Neural crest cell (in vitro differentiated cells): ENCODE results near the gene SLC6A7. TPM values are rescaled to one million over a fixed set of nuclear protein-coding genes. Genes with fewer than 3 reads are reported as not detected.

Source experiments
- DNase-seq: peaks from one replicate; pipeline ENCODE4 v3.0.0; 2021; ENCODE audit warnings: low read depth, mixed read lengths, low spot score
- H3K27ac Mint-ChIP-seq: one replicate; pipeline ENCODE4 v1.8.0; 2021; ENCODE audit warnings: mild to moderate bottlenecking, mixed read lengths; ENCODE audit not compliant: unreplicated experiment
- H3K27me3 Mint-ChIP-seq: 2 replicates; pipeline ENCODE4 v1.8.0; 2021; ENCODE audit warnings: low read depth, mild to moderate bottlenecking, mixed read lengths
- H3K36me3 Mint-ChIP-seq: 2 replicates; pipeline ENCODE4 v1.8.0; 2021; ENCODE audit warnings: low read depth, mild to moderate bottlenecking, mixed read lengths
- H3K4me1 Mint-ChIP-seq: 2 replicates; pipeline ENCODE4 v1.8.0; 2021; ENCODE audit warnings: mixed read lengths
- H3K4me3 Mint-ChIP-seq: one replicate; pipeline ENCODE4 v1.8.0; 2021; ENCODE audit warnings: mild to moderate bottlenecking, mixed read lengths
- H3K9me3 Mint-ChIP-seq: 2 replicates; pipeline ENCODE4 v1.8.0; 2021; ENCODE audit warnings: mixed read lengths
- CTCF ChIP-seq: fragments of 200-600 bp; sonication (generic); conservative IDR thresholded peaks from 2 replicates; pipeline ENCODE4 v1.5.0; 2021; ENCODE audit warnings: antibody characterized with exemption, mild to moderate bottlenecking
- total RNA-seq: library from RNA; stranded (reverse); gene quantifications from 2 replicates; pipeline ENCODE4 v1.2.1, GENCODE V29; 2021

SLC6A7 gene
- total RNA-seq, 1 donor from 2014 or later = not detected

- Mint-ChIP-seq H3K4me1 (peaks cover 80% of the 10 kb centered on the region), H3K36me3 (no peaks in the 10 kb centered on the region), H3K27ac (peak overlapping the region; percentile 67), H3K4me3 (no peak overlapping the region), H3K27me3 (no peaks in the 10 kb centered on the region), H3K9me3 (no peaks in the 10 kb centered on the region)
- no peak for DNase-seq
- TF ChIP-seq CTCF = no peak
Observed at GRCh38 chr5:150143350-150144245, 46.3 kb upstream of the SLC6A7 start.

DNA sequence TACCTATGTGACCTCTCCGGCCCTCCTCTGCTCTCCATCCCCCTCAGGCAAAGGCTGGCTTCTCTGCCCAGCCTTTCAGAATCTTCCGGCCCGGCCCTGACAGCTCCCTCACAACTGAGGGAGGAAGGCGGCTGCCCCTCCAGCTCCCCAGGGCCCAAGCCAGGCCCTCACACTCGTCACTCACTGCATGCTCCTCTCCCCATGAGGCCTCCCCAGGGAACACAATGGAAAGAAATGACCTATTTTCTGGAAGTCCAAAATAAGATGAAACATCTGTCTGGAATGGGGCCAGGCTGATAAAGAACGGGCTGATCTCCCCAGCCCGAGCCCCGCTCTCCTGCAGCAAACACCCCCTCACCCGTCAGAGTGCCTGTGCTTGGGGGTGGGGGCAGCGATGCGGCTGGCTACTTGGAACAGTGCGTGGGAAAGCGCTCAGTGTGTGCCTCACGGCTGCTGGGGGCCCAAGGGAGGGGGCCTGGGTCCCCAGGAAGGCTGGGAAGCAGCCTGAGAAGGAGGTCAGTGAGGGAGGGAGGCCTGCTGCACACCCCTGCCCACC lies 45.5 kb upstream of the SLC6A7 start:
- Mint-ChIP-seq H3K4me3 (no peak overlapping the region), H3K4me1 (peaks cover 73% of the 10 kb centered on the region), H3K27ac (peak overlapping the region; percentile 67), H3K9me3 (no peaks in the 10 kb centered on the region), H3K27me3 (no peaks in the 10 kb centered on the region), H3K36me3 (no peaks in the 10 kb centered on the region)
- TF ChIP-seq CTCF = no peak
- DNase-seq = no peak

- peak overlapping the region; percentile 48 for H3K27ac Mint-ChIP-seq
- no peak overlapping the region for H3K4me3 Mint-ChIP-seq
- TF ChIP-seq CTCF = no peak
- H3K4me1 Mint-ChIP-seq = peaks cover 68% of the 10 kb centered on the region
- DNase-seq = no peak
- no peaks in the 10 kb centered on the region for H3K36me3 Mint-ChIP-seq
- no peaks in the 10 kb centered on the region for H3K9me3 Mint-ChIP-seq
- H3K27me3 Mint-ChIP-seq = no peaks in the 10 kb centered on the region
Observed at GRCh38 chr5:150144879-150145278, 45.0 kb upstream of the SLC6A7 start.

GRCh38 chr5:150146235-150146634 lies 43.6 kb upstream of the SLC6A7 start:
- no peak overlapping the region for H3K27ac Mint-ChIP-seq
- no peaks in the 10 kb centered on the region for H3K36me3 Mint-ChIP-seq
- no peaks in the 10 kb centered on the region for H3K27me3 Mint-ChIP-seq
- no peaks in the 10 kb centered on the region for H3K9me3 Mint-ChIP-seq
- peaks cover 64% of the 10 kb centered on the region for H3K4me1 Mint-ChIP-seq
- DNase-seq = no peak
- no peak for TF ChIP-seq CTCF
- H3K4me3 Mint-ChIP-seq = no peak overlapping the region

GRCh38 chr5:150146862-150147601 lies 42.8 kb upstream of the SLC6A7 start:
- Mint-ChIP-seq H3K4me3 (no peak overlapping the region), H3K9me3 (no peaks in the 10 kb centered on the region), H3K27me3 (no peaks in the 10 kb centered on the region), H3K4me1 (peaks cover 56% of the 10 kb centered on the region), H3K27ac (no peak overlapping the region), H3K36me3 (no peaks in the 10 kb centered on the region)
- no peak for TF ChIP-seq CTCF
- no peak for DNase-seq
